Epithelial cell of proximal tubule (primary cell): Measurements from ENCODE around the gene PRDM7. TPM values are rescaled to one million over a fixed set of nuclear protein-coding genes. Genes with fewer than 3 reads are reported as not detected.

Source experiments
- DNase-seq: peaks from one replicate; pipeline ENCODE4 v3.0.0-alpha.2; 2011; ENCODE audit warnings: low read depth
- H3K4me3 ChIP-seq: 2 replicates; pipeline ENCODE4 v1.5.1; 2011; ENCODE audit warnings: low read depth, mild to moderate bottlenecking, low read length
- CTCF ChIP-seq: conservative IDR thresholded peaks from 2 replicates; pipeline ENCODE4 v1.5.1; 2012; ENCODE audit warnings: low read depth, mild to moderate bottlenecking, low read length
- total RNA-seq: library from RNA; depleted of rRNA; stranded (reverse); fragments of >200 nt; gene quantifications from 2 replicates; pipeline ENCODE4 v1.2.3, GENCODE V29; 2015

Gene PRDM7
- total RNA-seq, 1 donor from 2014 or later = not detected

- H3K4me3 ChIP-seq = no peak overlapping the region
- no peak for TF ChIP-seq CTCF
These were observed 70.1 kb downstream of the PRDM7 start for GRCh38 chr16:90007015-90007414.

More at GRCh38 chr16:90007015-90007414, 70.1 kb downstream of the PRDM7 start:
- no peak for DNase-seq

Other genes with a start within 250 kb of the PRDM7 start
- 2.8 and 3.5 TPM in 2 replicates for gene SPIRE2, start 248.9 kb downstream of the PRDM7 start, total RNA-seq
- 118 and 192 TPM in 2 replicates for gene TCF25, start 203.7 kb downstream of the PRDM7 start, total RNA-seq
- gene MC1R, start 158.5 kb downstream of the PRDM7 start, total RNA-seq = 2.5 and 3.5 TPM in 2 replicates
- gene TUBB3, start 154.0 kb downstream of the PRDM7 start, total RNA-seq = 833 and 996 TPM in 2 replicates
- gene DEF8, start 128.6 kb downstream of the PRDM7 start, total RNA-seq = 113 and 125 TPM in 2 replicates
- gene DBNDD1, start 57.9 kb downstream of the PRDM7 start, total RNA-seq = 33.1 and 40.7 TPM in 2 replicates